Hepatocyte (in vitro differentiated cells): Measurements from ENCODE around the gene PLEK2. TPM values are rescaled to one million over a fixed set of nuclear protein-coding genes. Genes with fewer than 3 reads are reported as not detected.
"Not testable (repeated sequence)": the region's sequence is repeated elsewhere in the genome, so short reads cannot be mapped to it uniquely, and the experiment has no call there.

Experiments
- DNase-seq: peaks from one replicate; pipeline ENCODE4 v3.0.0-alpha.2; 2016; ENCODE audit warnings: low spot score
- H2AFZ ChIP-seq: fragments of 200-600 bp; sonication (generic); 2 replicates; pipeline ENCODE4 v1.6.0; 2016; ENCODE audit warnings: antibody characterized with exemption, mild to moderate bottlenecking
- H3K27ac ChIP-seq: fragments of 200-600 bp; sonication (generic); 2 replicates; pipeline ENCODE4 v1.5.1; 2016; ENCODE audit warnings: mild to moderate bottlenecking
- H3K27me3 ChIP-seq: fragments of 200-600 bp; sonication (generic); 2 replicates; pipeline ENCODE4 v1.6.1; 2016
- H3K36me3 ChIP-seq: fragments of 200-600 bp; sonication (generic); replicated peaks from 2 replicates; pipeline ENCODE4 v1.5.1; 2016; ENCODE audit warnings: low read depth; ENCODE audit not compliant: insufficient read depth
- H3K4me1 ChIP-seq: fragments of 200-600 bp; sonication (generic); 2 replicates; pipeline ENCODE4 v1.5.1; 2016; ENCODE audit warnings: mild to moderate bottlenecking, moderate library complexity; ENCODE audit not compliant: insufficient read depth
- H3K4me2 ChIP-seq: fragments of 200-600 bp; sonication (generic); 2 replicates; pipeline ENCODE4 v1.6.0; 2016
- H3K4me3 ChIP-seq: fragments of 200-600 bp; sonication (generic); 2 replicates; pipeline ENCODE4 v1.5.1; 2016; ENCODE audit warnings: mild to moderate bottlenecking
- H3K79me2 ChIP-seq: fragments of 200-600 bp; sonication (generic); 2 replicates; pipeline ENCODE4 v1.6.0; 2017; ENCODE audit warnings: mild to moderate bottlenecking
- H3K9me2 ChIP-seq: fragments of 200-600 bp; sonication (generic); replicated peaks from 2 replicates; pipeline ENCODE4 v1.6.0; 2017; ENCODE audit warnings: mild to moderate bottlenecking; ENCODE audit not compliant: insufficient read depth
- H3K9me3 ChIP-seq: fragments of 200-600 bp; sonication (generic); 2 replicates; pipeline ENCODE4 v1.5.1; 2016; ENCODE audit warnings: low read depth, mild to moderate bottlenecking
- H4K20me1 ChIP-seq: fragments of 200-600 bp; sonication (generic); 2 replicates; pipeline ENCODE4 v1.6.0; 2016; ENCODE audit warnings: mild to moderate bottlenecking; ENCODE audit not compliant: insufficient read depth, poor library complexity, severe bottlenecking
- EZH2 ChIP-seq: fragments of 200-600 bp; sonication (generic); IDR thresholded peaks from 2 replicates; pipeline ENCODE4 v1.6.1; 2016; ENCODE audit warnings: antibody characterized with exemption, mild to moderate bottlenecking, borderline replicate concordance
- EZH2phosphoT487 ChIP-seq: fragments of 200-600 bp; sonication (generic); IDR thresholded peaks from one replicate; pipeline ENCODE4 v1.6.1; 2018; ENCODE audit warnings: antibody characterized with exemption, mild to moderate bottlenecking, low read depth, moderate library complexity; ENCODE audit not compliant: unreplicated experiment, severe bottlenecking
- WGBS: methylation state at CpG from one replicate; pipeline ENCODE4 v1.1.6; 2016; ENCODE audit warnings: low lambda C conversion rate; ENCODE audit errors: missing lambda C conversion rate; 5-methylcytosine and 5-hydroxymethylcytosine counted together
- polyA plus RNA-seq: library from polyadenylated mRNA; unstranded; fragments of >200 nt; fragmentation: Nextera tagmentation; extraction: Ambion mirVana; gene quantifications from 2 replicates; pipeline ENCODE4 v1.2.1, GENCODE V29; 2016
- total RNA-seq: library from RNA; depleted of rRNA; stranded (reverse); fragments of >200 nt; gene quantifications from 2 replicates; pipeline ENCODE4 v1.2.3, GENCODE V29; 2014
- TF ChIP-seq, protein P1 (sequence below): fragments of 200-600 bp; sonication (generic); IDR thresholded peaks from 2 replicates; pipeline ENCODE4 v1.5.1; 2016; ENCODE audit warnings: antibody characterized with exemption, mild to moderate bottlenecking; ENCODE audit not compliant: poor library complexity

PLEK2 gene
- total and polyA plus RNA-seq, 2 experiments from 2014 or later, result 4.8 to 14.6 TPM

DNA sequence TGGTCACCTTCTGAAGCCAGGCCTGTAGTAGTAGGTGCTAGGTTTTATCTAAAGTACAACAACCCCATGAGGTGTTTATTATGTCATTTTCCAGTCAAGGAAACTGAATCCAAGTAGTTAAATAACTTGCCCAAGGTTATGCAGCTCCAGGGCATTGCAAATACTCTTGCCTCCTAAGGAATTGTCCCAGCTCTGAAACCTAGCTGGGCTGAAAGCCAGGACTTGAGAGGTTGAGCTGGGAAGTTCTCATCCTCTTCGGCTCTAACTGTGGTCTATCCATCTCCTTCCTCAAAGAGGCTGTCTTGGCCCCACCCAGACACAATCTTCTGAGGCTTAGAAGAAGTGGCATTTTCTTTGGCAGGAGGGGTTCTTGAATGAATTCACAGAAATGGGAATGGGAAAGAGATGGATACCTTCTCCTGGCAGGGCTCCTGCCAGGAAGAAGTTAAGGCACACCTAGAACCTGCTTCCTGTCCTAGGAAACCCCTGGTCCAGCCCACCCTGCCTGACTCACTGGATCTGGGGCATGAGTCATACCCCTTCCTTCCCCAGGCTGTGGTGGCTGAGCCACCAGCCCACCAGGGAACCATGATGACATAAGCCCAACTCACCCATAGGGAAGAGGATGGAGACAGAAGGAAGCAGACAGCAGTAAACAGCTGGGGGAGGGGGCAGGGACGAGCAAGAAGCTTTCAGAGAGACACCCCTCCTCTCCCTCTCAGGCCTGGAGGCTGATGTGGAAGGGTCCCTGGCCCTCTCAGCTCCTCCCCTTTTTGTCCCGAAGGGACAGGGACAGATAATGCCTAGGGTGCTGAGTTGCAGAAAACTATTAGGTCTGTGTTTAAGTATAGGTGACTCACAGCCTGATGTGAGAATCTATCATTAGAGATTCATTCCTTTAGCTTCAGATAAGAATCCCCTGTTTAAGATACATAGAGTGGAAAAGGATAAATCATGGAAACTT is 2.1 kb upstream of the PLEK2 start:
- Histone ChIP-seq H3K4me1 (peaks cover 11% of the 10 kb centered on the region), H3K4me3 (no peak overlapping the region), H4K20me1 (no peaks in the 10 kb centered on the region), H3K36me3 (no peaks in the 10 kb centered on the region), H3K9me3 (no peaks in the 10 kb centered on the region), H3K4me2 (no peak overlapping the region), H3K9me2 (no peaks in the 10 kb centered on the region), H3K27ac (peak overlapping the region; percentile 28), H3K27me3 (no peaks in the 10 kb centered on the region), H3K79me2 (no peaks in the 10 kb centered on the region), H2AFZ (no peak overlapping the region)
- WGBS, result 36% methylated on average over 3 of the region's 3 CpGs
- no peak for TF ChIP-seq EZH2
- peak; percentile 51 for DNase-seq

DNA sequence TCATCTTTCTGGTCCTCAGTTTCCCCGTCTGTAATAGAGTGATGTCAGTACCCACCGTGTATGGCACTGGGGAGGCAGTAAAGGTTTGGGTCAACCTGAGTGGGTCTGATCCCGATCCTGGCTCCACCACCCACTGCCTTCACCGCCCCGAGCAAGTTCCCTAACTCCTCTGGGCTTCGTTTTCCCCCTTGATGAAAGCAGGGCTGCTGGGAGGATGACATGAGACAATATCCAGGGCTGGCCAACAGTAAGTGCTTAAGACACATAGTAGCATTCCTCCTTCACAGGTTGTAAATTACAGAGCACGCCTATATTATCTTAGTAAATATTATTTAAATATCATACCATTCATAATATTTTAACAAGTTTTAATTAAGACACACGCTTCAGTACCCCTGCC is 595 bp downstream of the PLEK2 start:
- H3K27ac ChIP-seq, result no peak overlapping the region
- no peaks in the 10 kb centered on the region for H3K27me3 ChIP-seq
- H3K4me3 ChIP-seq, result no peak overlapping the region
- no peaks in the 10 kb centered on the region for H3K36me3 ChIP-seq
- H3K4me2 ChIP-seq, result peak overlapping the region; percentile 66
- DNase-seq, result no peak
- H3K9me3 ChIP-seq, result no peaks in the 10 kb centered on the region
- no peaks in the 10 kb centered on the region for H3K9me2 ChIP-seq
- 49% methylated on average over 8 of the region's 8 CpGs for WGBS
- H4K20me1 ChIP-seq, result no peaks in the 10 kb centered on the region
- TF ChIP-seq, protein P1, sequence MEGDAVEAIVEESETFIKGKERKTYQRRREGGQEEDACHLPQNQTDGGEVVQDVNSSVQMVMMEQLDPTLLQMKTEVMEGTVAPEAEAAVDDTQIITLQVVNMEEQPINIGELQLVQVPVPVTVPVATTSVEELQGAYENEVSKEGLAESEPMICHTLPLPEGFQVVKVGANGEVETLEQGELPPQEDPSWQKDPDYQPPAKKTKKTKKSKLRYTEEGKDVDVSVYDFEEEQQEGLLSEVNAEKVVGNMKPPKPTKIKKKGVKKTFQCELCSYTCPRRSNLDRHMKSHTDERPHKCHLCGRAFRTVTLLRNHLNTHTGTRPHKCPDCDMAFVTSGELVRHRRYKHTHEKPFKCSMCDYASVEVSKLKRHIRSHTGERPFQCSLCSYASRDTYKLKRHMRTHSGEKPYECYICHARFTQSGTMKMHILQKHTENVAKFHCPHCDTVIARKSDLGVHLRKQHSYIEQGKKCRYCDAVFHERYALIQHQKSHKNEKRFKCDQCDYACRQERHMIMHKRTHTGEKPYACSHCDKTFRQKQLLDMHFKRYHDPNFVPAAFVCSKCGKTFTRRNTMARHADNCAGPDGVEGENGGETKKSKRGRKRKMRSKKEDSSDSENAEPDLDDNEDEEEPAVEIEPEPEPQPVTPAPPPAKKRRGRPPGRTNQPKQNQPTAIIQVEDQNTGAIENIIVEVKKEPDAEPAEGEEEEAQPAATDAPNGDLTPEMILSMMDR, result no peak
- TF ChIP-seq EZH2, result no peak
- no peak for TF ChIP-seq EZH2phosphoT487
- no peak overlapping the region for H2AFZ ChIP-seq
- H3K4me1 ChIP-seq, result peaks cover 8% of the 10 kb centered on the region
- H3K79me2 ChIP-seq, result no peaks in the 10 kb centered on the region

DNA sequence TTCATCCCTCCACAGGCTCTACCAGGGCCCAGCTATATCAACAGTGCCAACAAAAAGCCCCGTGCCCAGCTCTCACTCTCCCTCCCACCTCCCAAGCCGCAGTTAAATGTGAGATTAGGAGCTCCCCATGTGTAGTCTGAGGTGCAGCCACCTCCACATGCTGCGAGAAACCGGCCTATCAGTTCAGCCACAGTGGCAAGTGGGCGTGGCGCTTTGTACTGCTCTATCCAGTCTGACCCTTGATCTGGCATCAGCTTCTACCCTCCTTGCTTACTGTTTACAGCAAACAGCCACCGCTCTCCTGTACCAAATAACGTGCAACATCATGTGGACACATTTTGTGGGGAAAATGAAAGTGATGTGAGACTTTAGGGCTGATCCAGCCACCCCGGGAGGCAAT is 1.7 kb downstream of the PLEK2 start:
- no peak for TF ChIP-seq EZH2phosphoT487
- TF ChIP-seq, protein P1, result no peak
- TF ChIP-seq EZH2, result no peak
- Histone ChIP-seq H3K79me2 (no peaks in the 10 kb centered on the region), H3K4me3 (no peak overlapping the region), H3K9me3 (no peaks in the 10 kb centered on the region), H3K9me2 (no peaks in the 10 kb centered on the region), H3K36me3 (no peaks in the 10 kb centered on the region), H4K20me1 (no peaks in the 10 kb centered on the region), H3K27ac (no peak overlapping the region), H3K27me3 (no peaks in the 10 kb centered on the region), H3K4me2 (no peak overlapping the region), H2AFZ (no peak overlapping the region), H3K4me1 (peaks cover 3% of the 10 kb centered on the region)
- 84% methylated on average over 9 of the region's 9 CpGs for WGBS
- DNase-seq, result peak; percentile 26

DNA sequence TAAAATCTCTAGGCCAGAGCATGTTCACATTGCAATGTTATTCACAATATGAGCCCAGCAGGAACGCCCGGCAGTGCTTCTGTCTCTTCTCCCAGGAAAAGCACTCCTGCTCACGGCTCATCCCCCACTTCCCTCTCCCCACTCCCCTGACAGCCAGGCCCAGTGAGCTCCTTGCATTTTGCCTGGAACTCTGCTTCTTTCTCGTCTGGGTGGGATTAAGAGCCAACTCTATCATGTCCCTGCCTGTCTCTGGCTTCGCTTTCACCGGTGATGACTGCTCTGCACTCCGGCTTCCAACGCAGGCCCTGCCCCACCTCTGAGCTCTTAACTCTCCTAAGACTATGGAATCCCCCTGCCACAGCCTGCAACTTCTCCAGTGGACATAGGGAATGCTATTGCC is 2.5 kb downstream of the PLEK2 start:
- peak; percentile 15 for DNase-seq
- WGBS, result 45% methylated on average over 8 of the region's 8 CpGs
- Histone ChIP-seq H3K4me1 (peaks cover 3% of the 10 kb centered on the region), H3K36me3 (no peaks in the 10 kb centered on the region), H3K27me3 (no peaks in the 10 kb centered on the region), H4K20me1 (no peaks in the 10 kb centered on the region), H3K79me2 (no peaks in the 10 kb centered on the region), H2AFZ (no peak overlapping the region), H3K9me2 (no peaks in the 10 kb centered on the region), H3K4me3 (no peak overlapping the region), H3K27ac (no peak overlapping the region), H3K4me2 (no peak overlapping the region), H3K9me3 (no peaks in the 10 kb centered on the region)
- TF ChIP-seq, protein P1, result no peak
- TF ChIP-seq EZH2phosphoT487 (no peak), EZH2 (no peak)

DNA sequence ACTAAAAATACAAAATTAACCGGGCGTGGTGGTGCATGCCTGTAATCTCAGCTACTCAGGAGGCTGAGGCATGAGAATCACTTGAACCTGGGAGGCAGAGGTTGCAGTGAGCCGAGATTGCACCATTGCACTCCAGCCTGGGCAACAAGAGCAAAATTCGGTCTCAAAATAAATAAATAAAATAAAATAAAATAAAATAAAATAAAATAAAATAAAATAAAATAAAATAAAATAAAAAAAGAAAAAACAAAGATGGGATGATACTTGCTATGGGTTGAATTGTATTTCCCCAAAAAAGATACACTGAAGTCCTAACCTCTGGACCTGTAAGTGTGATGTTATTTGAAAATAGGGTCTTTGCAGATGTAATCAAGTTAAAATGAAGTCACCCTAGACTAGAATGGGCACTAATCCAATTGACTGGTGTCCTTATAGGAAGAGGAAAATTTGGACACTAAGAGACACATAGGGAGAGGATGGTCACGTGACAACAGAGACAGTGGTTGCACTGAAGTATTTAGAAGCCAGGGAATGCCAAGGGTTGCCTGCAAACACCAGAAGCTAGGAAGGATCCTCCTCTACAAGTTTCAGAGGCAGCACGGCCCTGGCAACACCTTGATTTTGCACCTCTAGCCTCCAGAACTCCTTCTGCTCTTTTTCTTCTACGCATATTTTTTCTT is 3.7 kb downstream of the PLEK2 start:
- WGBS, result 89% methylated on average over 7 of the region's 7 CpGs
- not testable (repeated sequence) for H3K27ac ChIP-seq, H3K36me3 ChIP-seq, H3K4me2 ChIP-seq, H3K27me3 ChIP-seq, H2AFZ ChIP-seq, DNase-seq, H3K4me3 ChIP-seq, H3K79me2 ChIP-seq, H3K9me2 ChIP-seq, H4K20me1 ChIP-seq, H3K4me1 ChIP-seq, H3K9me3 ChIP-seq
